MCF 10A (cell line): ENCODE measurements around the gene ALDH1B1. TPM values are rescaled to one million over a fixed set of nuclear protein-coding genes. Genes with fewer than 3 reads are reported as not detected.

ENCODE experiments used
- BruUV-seq: library from RNA; stranded (reverse); fragments of 400-500 nt; replicated peaks from 2 replicates; lab custom pipeline; 2021; lab: Mats Ljungman, UMichigan
- CTCF ChIA-PET: fragments of 300-600 bp; sonication (Branson Sonifier 250); formaldehyde crosslinking; extraction: SDS; loops from one replicate; lab custom pipeline; 2021; ENCODE audit warnings: antibody characterized with exemption, inconsistent platforms; lab: Yijun Ruan, JAX
- POLR2A ChIA-PET: fragments of 300-600, 350-650 bp; sonication (Branson Sonifier 250); formaldehyde crosslinking; extraction: SDS; loops from one replicate; lab custom pipeline; 2020; ENCODE audit warnings: antibody characterized with exemption, inconsistent platforms; lab: Yijun Ruan, JAX
- DNase-seq: peaks from one replicate; pipeline ENCODE4 v3.0.0-alpha.2; 2018; ENCODE audit not compliant: unreplicated experiment
- H3K27ac Mint-ChIP-seq: one replicate; pipeline ENCODE4 v1.8.0; 2022; ENCODE audit warnings: mild to moderate bottlenecking, low read depth, mixed read lengths; ENCODE audit not compliant: unreplicated experiment
- H3K27me3 Mint-ChIP-seq: one replicate; pipeline ENCODE4 v1.8.0; 2022; ENCODE audit warnings: mixed read lengths; ENCODE audit not compliant: insufficient read depth, unreplicated experiment
- H3K36me3 Mint-ChIP-seq: one replicate; pipeline ENCODE4 v1.8.0; 2022; ENCODE audit warnings: mild to moderate bottlenecking, moderate library complexity, mixed read lengths; ENCODE audit not compliant: insufficient read depth, unreplicated experiment
- H3K4me1 Mint-ChIP-seq: one replicate; pipeline ENCODE4 v1.8.0; 2022; ENCODE audit warnings: mixed read lengths; ENCODE audit not compliant: insufficient read depth, unreplicated experiment
- H3K4me3 Mint-ChIP-seq: one replicate; pipeline ENCODE4 v1.8.0; 2022; ENCODE audit warnings: mild to moderate bottlenecking, moderate library complexity, mixed read lengths; ENCODE audit not compliant: unreplicated experiment
- H3K9me3 Mint-ChIP-seq: one replicate; pipeline ENCODE4 v1.8.0; 2022; ENCODE audit warnings: mixed read lengths; ENCODE audit not compliant: unreplicated experiment
- intact Hi-C: fragments of 100-400 bp; cut with micrococcal nuclease; formaldehyde crosslinking; loops from 2 replicates; pipeline ENCODE4 v1.14.1; 2022
- total RNA-seq: library from RNA; stranded (reverse); gene quantifications from 2 replicates; pipeline ENCODE4 v1.2.3, GENCODE V29; 2022
- TF ChIP-seq, protein P1 (sequence below): fragments of 200-600 bp; IDR thresholded peaks from one replicate; pipeline ENCODE4 v1.8.0; 2022; ENCODE audit warnings: antibody characterized with exemption, mild to moderate bottlenecking; ENCODE audit not compliant: unreplicated experiment

Gene ALDH1B1
- total RNA-seq, 1 experiment from 2014 or later: 26.2 TPM

DNA sequence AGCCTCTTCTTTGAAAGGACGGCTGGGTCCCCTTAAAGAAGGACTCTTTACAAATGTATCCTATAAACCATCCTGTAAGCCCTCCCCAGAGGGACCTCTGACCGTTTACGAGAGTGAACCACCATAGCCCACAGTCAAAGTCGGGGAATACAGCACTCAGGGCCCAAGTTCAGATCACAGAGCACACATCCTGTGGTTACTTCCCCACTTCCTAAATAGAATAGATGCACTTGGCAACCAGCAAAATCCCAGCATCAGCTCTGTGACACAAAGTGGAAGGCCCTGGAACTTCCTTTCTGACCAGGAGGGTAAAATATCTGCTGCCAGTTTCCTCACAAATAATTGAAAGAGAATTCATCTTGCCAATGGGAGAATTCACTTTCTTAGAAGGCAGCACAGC is 38.6 kb downstream of the ALDH1B1 start:
- TF ChIP-seq, protein P1, sequence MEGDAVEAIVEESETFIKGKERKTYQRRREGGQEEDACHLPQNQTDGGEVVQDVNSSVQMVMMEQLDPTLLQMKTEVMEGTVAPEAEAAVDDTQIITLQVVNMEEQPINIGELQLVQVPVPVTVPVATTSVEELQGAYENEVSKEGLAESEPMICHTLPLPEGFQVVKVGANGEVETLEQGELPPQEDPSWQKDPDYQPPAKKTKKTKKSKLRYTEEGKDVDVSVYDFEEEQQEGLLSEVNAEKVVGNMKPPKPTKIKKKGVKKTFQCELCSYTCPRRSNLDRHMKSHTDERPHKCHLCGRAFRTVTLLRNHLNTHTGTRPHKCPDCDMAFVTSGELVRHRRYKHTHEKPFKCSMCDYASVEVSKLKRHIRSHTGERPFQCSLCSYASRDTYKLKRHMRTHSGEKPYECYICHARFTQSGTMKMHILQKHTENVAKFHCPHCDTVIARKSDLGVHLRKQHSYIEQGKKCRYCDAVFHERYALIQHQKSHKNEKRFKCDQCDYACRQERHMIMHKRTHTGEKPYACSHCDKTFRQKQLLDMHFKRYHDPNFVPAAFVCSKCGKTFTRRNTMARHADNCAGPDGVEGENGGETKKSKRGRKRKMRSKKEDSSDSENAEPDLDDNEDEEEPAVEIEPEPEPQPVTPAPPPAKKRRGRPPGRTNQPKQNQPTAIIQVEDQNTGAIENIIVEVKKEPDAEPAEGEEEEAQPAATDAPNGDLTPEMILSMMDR: no peak
- H3K4me1 Mint-ChIP-seq: no peaks in the 10 kb centered on the region
- no peaks in the 10 kb centered on the region for H3K9me3 Mint-ChIP-seq
- no peaks in the 10 kb centered on the region for H3K36me3 Mint-ChIP-seq
- intact Hi-C loops: no loop called here
- POLR2A ChIA-PET: no interaction called here
- no peak overlapping the region for H3K27ac Mint-ChIP-seq
- H3K4me3 Mint-ChIP-seq: no peak overlapping the region
- BruUV-seq: no TSS peak
- CTCF ChIA-PET: interaction anchor here (1.4 to 4.3 kb wide), 3 partner anchors 12 to 58 kb away, joined by 3 to 37 read pairs (median 4); no protein-coding TSS in a partner anchor
- peaks cover 24% of the 10 kb centered on the region for H3K27me3 Mint-ChIP-seq
- no peak for DNase-seq

DNA sequence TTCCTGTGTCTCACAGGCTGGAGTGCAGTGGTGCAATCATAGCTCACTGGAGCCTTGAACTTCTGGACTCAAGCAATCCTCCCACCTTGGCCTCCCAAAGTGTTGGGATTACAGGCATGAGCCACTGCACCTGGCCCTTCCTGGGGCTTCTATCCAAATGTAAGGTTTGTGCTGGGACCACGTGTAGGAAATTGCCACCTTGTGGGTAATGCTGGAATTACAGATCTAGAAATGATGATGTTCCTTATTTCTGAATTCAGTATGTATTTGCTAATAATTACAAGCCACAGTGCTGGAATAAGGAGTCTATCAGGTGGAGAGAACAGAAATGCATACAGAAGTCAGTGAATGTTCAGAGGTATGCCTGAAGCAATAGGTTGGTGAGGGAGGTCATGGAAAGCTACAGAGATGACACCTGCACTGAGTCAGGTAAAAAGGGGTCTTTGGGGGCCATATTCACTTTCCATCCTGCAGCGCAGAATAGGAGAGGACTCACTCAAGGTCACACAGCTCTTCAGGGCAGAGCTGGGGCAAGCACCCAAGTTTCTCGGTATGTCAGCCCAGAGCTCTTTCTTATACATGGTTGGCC is 40.5 kb downstream of the ALDH1B1 start:
- Mint-ChIP-seq H3K36me3 (no peaks in the 10 kb centered on the region), H3K27ac (no peak overlapping the region), H3K4me3 (no peak overlapping the region), H3K4me1 (no peaks in the 10 kb centered on the region), H3K9me3 (no peaks in the 10 kb centered on the region), H3K27me3 (peaks cover 5% of the 10 kb centered on the region)
- no TSS peak for BruUV-seq
- CTCF ChIA-PET: interaction anchor here (0.5 to 4.3 kb wide), 22 partner anchors 8 to 859 kb away, joined by 3 to 37 read pairs (median 3); no protein-coding TSS in a partner anchor
- DNase-seq: peak; percentile 49
- POLR2A ChIA-PET: interaction anchor here (1.2 kb wide), 1 partner anchor 26 kb away, joined by 3 read pairs; no protein-coding TSS in a partner anchor
- TF ChIP-seq, protein P1: peak; percentile 43
- intact Hi-C loops: loop anchor here (2.0 kb wide), 2 partner anchors 62 to 520 kb away; no protein-coding TSS in a partner anchor

DNA sequence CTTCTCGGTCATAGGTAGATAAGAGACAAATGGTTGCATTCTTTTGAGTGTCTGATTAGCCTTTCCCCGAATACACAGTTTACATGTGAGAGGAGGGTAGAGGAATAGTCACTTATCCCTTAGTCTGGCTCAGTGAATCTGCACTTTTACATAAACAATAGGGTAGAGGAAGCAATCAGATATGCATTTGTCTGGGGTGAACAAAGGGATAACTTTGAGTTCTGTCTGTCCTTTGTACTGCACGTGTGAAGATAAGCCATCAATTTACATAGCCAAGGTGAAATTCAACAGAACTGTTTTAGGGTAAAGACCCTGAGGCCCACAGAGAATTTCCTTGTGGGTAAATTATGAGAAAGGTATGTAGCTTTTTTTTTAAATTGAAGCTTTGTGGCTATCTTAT is 41.9 kb downstream of the ALDH1B1 start:
- no peak for DNase-seq
- Mint-ChIP-seq H3K27ac (peak overlapping the region; percentile 6), H3K4me1 (no peaks in the 10 kb centered on the region), H3K4me3 (no peak overlapping the region), H3K36me3 (no peaks in the 10 kb centered on the region), H3K27me3 (no peaks in the 10 kb centered on the region), H3K9me3 (no peaks in the 10 kb centered on the region)
- intact Hi-C loops: no loop called here
- no TSS peak for BruUV-seq
- POLR2A ChIA-PET: interaction anchor here (0.6 kb wide), 1 partner anchor 13 kb away, joined by 3 read pairs; no protein-coding TSS in a partner anchor
- TF ChIP-seq, protein P1: no peak
- CTCF ChIA-PET: interaction anchor here (0.8 to 4.3 kb wide), 7 partner anchors 15 to 523 kb away, joined by 3 to 37 read pairs (median 3); no protein-coding TSS in a partner anchor

DNA sequence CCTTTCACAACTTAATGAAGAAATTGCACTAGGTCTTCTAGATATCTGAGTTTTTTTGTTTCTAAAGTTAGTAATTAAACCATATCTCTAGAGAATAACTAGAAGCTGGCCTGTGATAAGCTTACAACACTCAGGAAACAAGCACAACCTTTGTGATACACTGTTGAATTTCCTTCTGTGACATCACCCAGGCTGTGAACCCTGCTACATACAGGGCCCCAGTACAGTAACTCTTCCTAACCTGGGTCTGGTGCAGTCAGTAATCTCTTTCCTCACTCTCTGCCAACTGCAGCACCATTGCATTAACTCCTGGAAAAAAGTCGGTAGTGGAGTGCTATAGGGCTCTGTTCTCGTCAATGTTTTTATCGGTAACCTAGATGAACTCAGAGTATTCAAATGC is 42.4 kb downstream of the ALDH1B1 start:
- H3K9me3 Mint-ChIP-seq: no peaks in the 10 kb centered on the region
- H3K36me3 Mint-ChIP-seq: no peaks in the 10 kb centered on the region
- CTCF ChIA-PET: interaction anchor here (0.8 to 4.3 kb wide), 6 partner anchors 15 to 523 kb away, joined by 3 to 37 read pairs (median 4); no protein-coding TSS in a partner anchor
- H3K27ac Mint-ChIP-seq: no peak overlapping the region
- BruUV-seq: no TSS peak
- POLR2A ChIA-PET: interaction anchor here (0.6 kb wide), 1 partner anchor 12 kb away, joined by 3 read pairs; no protein-coding TSS in a partner anchor
- no peaks in the 10 kb centered on the region for H3K27me3 Mint-ChIP-seq
- intact Hi-C loops: no loop called here
- TF ChIP-seq, protein P1: no peak
- H3K4me1 Mint-ChIP-seq: no peaks in the 10 kb centered on the region
- no peak overlapping the region for H3K4me3 Mint-ChIP-seq
- DNase-seq: no peak
